ENCODE results near the gene DDX27.

GRCh38 chr20:49247792-49248191 is 28.6 kb downstream of the DDX27 start:
- TF ChIP-seq, protein P1, sequence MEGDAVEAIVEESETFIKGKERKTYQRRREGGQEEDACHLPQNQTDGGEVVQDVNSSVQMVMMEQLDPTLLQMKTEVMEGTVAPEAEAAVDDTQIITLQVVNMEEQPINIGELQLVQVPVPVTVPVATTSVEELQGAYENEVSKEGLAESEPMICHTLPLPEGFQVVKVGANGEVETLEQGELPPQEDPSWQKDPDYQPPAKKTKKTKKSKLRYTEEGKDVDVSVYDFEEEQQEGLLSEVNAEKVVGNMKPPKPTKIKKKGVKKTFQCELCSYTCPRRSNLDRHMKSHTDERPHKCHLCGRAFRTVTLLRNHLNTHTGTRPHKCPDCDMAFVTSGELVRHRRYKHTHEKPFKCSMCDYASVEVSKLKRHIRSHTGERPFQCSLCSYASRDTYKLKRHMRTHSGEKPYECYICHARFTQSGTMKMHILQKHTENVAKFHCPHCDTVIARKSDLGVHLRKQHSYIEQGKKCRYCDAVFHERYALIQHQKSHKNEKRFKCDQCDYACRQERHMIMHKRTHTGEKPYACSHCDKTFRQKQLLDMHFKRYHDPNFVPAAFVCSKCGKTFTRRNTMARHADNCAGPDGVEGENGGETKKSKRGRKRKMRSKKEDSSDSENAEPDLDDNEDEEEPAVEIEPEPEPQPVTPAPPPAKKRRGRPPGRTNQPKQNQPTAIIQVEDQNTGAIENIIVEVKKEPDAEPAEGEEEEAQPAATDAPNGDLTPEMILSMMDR (IDR thresholded peaks at IDR 0.05; ENCODE audit: poor library complexity): no peak
- TF ChIP-seq EZH2phosphoT487 (IDR thresholded peaks at IDR 0.05; ENCODE audit: low read depth, severe bottlenecking, unreplicated experiment) (no peak), EZH2 (IDR thresholded peaks at IDR 0.05; ENCODE audit: borderline replicate concordance) (no peak)
